HG03103 (cell line): ENCODE measurements around the gene TEX26.

ENCODE experiments used
- ATAC-seq: cut with Tn5 transposase; IDR thresholded peaks from one replicate; pipeline ENCODE4 v1.9.1; 2021; ENCODE audit warnings: low read depth; ENCODE audit not compliant: unreplicated experiment

TEX26 gene

DNA sequence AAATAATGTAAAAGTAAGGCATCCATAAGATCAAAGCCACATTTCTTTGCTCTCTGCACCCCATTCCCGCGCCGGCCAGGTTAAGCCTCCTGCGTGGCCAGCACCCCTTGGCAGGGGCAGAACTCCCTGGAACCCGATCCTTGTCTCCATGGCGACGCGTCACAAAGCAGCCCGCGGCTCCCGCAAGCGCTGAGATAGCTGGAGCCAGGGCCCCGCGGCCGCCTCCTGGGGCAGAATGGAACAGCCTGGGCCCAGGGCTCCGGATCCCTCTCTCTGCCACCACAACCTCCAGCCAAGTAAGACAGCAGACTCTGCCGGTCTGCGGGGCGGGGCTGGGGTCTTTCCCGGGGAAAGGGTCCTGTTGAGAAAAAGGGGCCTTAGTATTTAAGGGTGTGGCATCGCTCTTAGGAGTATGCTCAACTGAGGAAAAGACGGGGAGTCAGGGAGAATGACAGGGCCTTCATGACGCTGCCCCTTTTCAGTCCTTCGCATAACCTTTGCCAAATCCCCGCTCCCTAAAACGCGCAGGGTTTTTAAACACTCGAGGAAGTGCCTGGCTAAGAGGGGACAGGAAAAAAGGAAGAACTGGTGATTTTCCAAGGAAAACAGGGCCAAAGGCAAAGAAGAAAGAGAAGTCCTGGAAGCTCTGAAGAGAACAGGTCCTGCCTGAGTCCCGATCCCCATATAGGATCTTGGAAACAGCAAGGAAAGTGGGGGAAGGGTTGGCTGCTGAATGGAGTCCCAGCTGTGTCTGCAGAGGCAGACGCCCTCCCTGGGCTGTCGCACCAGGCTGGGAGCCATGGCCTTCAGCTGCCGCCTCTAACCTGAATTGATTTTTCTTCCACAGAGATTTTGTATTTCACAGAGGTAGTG is at the start of gene TEX26:
Gene TEX26 (plus strand): TSS at position 176 of the 873 bp plus-strand sequence. CDS start 60 bp downstream, at position 236.
- ATAC-seq = no peak

- no peak for ATAC-seq
Measured at GRCh38 chr13:30882996-30883766, 49.3 kb upstream of the TEX26 start.

DNA sequence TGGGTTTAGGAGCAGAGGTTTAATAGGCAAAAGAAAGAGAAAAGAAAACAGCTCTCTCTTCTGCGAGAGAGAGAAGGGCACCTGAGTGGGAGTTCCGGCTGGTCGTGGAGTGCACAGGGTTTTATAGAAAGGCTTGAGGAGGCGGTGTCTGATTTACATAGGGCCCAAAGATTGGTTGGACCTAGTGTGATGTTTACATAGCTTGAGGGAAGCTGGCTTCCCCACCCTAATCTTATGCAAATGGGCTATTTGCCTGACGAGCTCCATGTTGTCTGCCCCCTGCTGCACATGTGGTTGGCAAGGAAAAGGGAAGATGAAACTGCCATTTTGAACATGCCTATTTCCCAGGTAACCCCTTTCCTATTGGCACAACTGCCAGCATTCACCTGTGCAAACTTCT is 47.9 kb upstream of the TEX26 start:
- ATAC-seq = no peak

- ATAC-seq = no peak
Measured at GRCh38 chr13:30889196-30889690, 43.2 kb upstream of the TEX26 start.

- ATAC-seq = no peak
Measured at GRCh38 chr13:30892966-30893365, 39.5 kb upstream of the TEX26 start.

DNA sequence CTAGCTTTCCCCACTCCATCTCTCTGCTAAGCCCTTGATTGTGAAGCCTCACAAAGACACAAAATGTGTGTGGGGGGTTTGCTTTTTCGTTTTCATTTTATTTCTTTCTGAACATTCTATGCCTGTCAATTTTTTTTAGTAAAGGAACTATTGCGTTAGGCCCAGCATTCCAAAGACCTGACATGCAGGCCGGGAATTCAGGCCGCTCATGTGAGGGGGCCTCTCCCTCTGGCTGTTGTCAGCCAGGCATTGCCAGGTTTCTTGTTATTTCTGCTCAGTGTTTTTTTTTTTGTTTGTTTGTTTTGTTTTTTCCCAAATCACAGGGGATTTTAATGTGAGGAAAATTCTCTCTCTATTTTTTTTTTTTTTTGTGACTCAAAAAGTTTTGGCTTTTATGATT is 36.7 kb upstream of the TEX26 start:
- ATAC-seq = no peak

DNA sequence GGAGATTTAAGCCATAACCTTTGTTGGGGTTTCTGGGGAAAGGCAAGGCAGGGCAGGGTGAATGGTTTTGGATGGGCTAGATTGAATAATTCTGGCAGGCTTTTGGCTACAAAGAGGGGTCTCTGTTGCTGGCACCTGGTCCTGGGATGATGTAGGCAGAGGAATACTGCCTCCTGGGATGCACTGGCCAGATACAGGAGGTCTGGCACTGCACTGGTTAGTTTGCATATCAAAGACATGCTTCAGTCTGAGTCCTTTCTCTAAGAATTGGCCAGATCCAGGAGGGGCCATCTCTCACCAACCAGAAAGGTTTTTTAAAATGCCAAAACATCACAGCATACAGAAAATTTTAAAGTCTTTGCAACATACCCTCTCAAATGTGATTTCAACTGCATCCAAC is 34.4 kb upstream of the TEX26 start:
- no peak for ATAC-seq

DNA sequence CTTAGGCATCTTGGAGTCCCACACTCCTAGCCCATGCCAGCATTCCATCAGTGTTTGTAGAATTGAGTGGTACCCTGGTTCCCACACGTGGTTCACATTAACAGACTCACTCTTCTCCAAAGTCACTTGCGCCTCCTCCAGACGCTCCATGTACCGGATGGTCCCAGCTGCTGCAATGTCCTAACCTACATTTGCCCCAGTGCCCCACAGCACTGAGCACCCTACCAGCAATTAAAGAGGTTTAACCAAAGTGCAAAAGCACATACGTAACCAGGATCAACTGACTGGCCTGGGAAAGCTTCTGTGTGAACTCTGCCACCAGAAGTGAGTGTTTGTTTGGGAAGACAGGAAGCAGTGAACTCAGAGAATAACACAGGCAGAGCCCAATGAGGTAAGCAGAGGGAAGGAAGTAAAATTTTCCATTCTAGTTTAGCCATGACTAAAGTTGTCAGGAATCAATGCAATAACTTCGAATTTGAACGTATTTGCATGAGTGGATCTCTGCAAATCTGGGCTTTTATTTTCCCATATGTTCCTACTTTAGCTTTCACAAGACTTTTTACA is 33.7 kb upstream of the TEX26 start:
- ATAC-seq = no peak

- no peak for ATAC-seq
Measured at GRCh38 chr13:30900436-30900835, 32.0 kb upstream of the TEX26 start.

DNA sequence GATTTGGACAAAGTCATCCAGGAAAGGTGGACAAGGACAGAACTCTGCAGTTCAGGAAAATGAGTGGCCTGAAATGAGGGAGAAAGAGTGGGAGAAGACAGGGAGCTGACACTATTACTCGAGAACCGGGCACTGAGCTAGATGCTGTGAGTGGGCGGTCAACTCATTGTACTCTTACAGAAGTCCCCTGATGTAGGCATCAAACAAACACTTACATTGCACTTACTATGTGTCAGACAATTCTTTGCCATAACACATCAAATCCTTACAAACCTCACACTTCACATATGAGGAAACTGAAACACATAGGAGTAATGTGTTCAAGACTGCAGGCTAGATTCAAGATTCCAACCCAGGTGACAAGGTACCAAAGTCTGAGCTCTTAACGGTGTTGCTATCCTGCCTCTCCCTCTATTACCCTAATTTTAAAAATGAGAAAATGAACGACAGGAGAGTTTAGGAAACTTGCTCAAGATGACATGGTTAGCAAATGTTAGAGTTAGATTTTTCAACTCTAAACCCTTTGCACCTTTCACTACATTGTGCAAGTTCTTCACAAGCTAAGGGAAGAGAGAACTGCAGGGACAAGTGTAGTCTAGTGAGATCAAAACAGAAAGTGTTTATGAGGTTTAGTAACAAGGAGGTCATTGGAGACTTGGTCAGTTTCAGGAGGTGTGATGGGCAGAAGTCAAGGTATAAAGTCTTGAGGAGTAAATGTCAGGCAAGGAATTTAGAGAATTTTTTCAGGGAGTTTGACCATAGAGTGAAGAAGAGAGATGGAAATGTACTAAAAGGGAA is 31.3 kb upstream of the TEX26 start:
- no peak for ATAC-seq

GRCh38 chr13:30904043-30904442 is 28.4 kb upstream of the TEX26 start:
- ATAC-seq = no peak

- ATAC-seq = no peak
Measured at GRCh38 chr13:30905932-30906383, 26.5 kb upstream of the TEX26 start, which contains the start of gene MEDAG. Gene MEDAG (plus strand): TSS chr13:30906271. CDS start chr13:30906516, 245 bp downstream.

GRCh38 chr13:30906411-30907051 is 25.9 kb upstream of the TEX26 start:
- ATAC-seq = no peak

DNA sequence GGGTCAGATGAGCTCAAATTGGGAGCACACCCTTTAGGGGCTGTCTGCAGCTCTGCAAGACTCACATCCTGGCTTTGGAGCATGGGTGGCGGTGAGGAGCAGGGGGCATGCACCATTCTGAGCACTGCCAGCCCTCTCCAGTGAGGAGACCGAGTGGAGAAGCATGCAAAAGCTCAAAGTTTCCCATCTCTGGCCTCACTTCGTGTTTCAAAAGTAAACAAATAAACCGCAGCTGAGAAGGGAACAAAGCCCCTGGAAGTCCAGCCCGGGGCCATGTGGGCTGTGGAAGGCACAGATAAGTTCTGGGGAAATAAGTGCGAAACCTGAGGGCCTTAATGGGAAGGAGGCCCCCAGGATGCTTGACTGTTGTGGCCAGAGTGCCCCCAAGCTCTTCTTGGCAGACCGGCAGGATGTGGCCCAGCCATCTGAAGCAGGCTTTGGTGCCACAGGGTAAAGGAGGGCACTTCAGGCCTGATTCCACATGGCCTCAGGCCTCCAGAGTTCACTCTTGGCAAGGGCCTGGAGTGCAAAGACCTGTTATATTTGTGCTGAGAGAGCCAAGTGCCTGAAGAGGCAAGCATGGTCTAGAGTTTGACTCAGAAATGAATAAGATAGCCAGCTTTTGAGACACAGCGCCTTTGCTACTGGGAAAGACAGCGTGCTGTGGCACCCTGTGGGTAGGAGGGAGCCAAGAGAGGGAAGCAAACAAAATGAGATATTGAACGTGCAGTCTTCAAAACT is 25.2 kb upstream of the TEX26 start:
- no peak for ATAC-seq

DNA sequence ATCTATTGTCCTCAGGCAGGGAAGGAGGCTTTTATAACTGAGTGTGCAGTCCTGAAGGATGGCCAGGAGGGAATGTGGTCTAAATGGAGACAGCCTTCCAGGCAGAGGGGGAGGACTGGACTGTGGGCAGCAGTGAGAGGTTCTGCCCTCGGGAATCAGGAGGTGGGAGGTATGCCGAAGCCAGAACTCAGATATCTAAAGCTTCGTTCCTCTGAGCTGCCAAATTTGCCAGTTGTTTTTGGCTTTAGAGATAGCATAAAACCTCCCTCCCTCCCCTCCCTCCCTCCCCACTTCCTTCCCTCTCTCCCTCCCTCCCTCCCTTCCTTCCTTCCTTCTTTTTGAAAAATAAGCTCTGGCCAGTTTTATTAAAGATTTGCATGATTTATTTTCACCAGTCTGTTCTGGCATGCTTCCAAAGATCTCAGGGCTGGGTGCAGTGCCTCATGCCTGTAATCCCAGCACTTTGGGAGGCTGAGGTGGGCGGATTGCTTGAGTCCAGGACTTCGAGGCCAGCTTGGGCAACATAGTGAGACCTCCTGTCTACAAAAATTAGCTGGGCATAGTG is 24.0 kb upstream of the TEX26 start:
- ATAC-seq = no peak

GRCh38 chr13:30910676-30911075 is 21.8 kb upstream of the TEX26 start:
- no peak for ATAC-seq

- ATAC-seq = no peak
Measured at GRCh38 chr13:30915691-30916541, 16.5 kb upstream of the TEX26 start.

DNA sequence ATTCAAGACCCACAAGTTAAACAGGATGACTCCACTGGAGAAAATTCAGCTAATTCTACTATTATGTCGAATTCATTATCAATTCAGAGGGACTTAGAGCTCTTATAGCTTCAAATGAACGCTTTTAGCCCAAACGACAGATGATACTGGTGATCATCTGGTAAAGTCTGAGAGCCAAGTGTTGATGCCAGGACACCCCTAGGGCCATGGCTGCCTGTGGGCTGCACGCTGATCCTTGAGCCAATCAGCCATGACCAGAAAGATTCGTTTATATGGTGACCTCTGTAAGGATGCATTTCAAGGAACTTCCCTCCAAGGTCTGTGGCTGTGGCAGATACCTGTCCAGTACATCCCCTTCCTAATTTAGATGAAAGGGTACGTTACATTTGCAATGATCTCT is 15.5 kb upstream of the TEX26 start:
- ATAC-seq = no peak
